ENCODE measurements around the gene PPARGC1A. TPM values are rescaled to one million over a fixed set of nuclear protein-coding genes. Genes with fewer than 3 reads are reported as not detected.

The PPARGC1A gene
- total RNA-seq, 2 donors from 2014 or later = not detected

DNA sequence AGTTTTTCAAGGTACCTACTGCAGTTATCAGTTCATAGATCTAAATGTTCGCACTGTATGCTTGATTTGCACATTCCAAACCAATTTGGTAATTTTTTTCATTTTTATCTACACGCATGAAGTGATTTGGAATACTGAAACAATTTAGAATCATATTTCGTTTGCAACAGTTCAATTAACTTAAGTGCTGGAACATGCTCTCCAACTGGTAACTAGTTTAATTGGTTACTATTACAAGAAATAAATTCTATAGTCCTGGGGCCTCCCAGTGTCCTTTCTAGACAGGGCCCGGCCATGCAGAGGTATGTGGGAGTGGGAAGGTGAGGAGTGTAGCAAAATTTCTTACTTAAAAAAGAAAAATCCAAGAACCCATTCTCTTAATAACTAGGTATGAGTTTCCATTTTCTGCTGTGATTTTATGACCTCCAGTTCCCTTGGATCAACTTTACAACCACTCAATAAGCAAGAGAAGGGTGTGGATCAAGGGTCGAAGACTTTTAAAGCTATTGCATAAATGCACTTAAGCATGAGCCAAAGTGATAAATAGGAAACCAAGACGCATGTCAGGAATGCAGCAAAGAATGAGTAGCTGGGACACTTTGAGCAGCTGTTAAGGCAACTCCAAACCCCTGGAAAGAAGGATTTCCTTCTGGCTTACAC is 106.9 kb downstream of the PPARGC1A start:
- Mint-ChIP-seq H3K4me1 (no peaks in the 10 kb centered on the region), H3K36me3 (ENCODE audit: low read depth) (no peaks in the 10 kb centered on the region), H3K27me3 (no peaks in the 10 kb centered on the region), H3K4me3 (no peak overlapping the region), H3K27ac (no peak overlapping the region)
- ATAC-seq = no peak
- no peaks in the 10 kb centered on the region for H3K9me3 ChIP-seq (ENCODE audit: control insufficient read depth, low read length, poor library complexity, severe bottlenecking)
- DNase-seq = no peak

DNA sequence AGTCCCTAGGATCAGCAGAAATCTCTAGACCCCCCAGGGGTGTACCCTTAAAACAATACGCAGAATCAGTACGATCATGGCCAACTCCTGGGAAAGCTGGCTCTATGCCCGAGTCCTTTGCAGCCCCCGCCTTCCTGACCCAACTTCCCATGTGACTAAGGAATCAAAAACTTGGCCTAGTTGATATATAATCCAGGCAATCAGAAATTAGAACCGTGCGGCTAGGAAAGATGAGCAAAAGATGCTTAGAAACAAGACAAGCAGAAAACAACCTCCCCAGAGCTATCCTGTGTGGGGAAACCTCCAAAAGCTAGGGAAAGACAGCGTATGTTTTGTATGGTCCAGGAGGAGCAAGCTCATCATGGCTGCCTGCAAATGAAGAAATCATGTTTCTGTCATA is 110.0 kb downstream of the PPARGC1A start:
- no peaks in the 10 kb centered on the region for H3K4me1 Mint-ChIP-seq
- no peaks in the 10 kb centered on the region for H3K36me3 Mint-ChIP-seq (ENCODE audit: low read depth)
- no peaks in the 10 kb centered on the region for H3K9me3 ChIP-seq (ENCODE audit: control insufficient read depth, low read length, poor library complexity, severe bottlenecking)
- no peak overlapping the region for H3K4me3 Mint-ChIP-seq
- no peak overlapping the region for H3K27ac Mint-ChIP-seq
- ATAC-seq (no peak), DNase-seq (no peak)
- no peaks in the 10 kb centered on the region for H3K27me3 Mint-ChIP-seq

DNA sequence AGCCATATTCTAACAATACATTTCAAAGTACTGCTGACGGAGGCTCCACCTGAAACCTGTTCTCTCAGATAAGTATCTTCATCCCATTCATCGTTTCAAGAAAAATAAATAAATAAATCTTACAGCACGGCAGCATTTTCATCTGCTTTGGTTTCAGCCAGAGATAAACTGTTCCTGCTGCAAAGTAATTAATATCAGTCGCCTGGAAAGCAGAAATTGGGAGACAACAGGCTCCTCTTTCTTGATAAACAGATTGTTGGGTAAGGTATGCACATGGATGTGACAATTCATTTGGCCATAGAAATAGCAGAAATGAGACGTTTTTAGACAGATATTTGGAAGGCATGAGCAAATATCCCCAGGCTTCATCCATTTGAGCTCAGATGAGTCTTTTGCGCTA is 110.4 kb downstream of the PPARGC1A start:
- no peak for ATAC-seq
- Mint-ChIP-seq H3K27ac (no peak overlapping the region), H3K36me3 (ENCODE audit: low read depth) (no peaks in the 10 kb centered on the region), H3K27me3 (no peaks in the 10 kb centered on the region), H3K4me1 (no peaks in the 10 kb centered on the region), H3K4me3 (no peak overlapping the region)
- no peaks in the 10 kb centered on the region for H3K9me3 ChIP-seq (ENCODE audit: control insufficient read depth, low read length, poor library complexity, severe bottlenecking)
- DNase-seq = no peak

- Mint-ChIP-seq H3K27me3 (no peaks in the 10 kb centered on the region), H3K27ac (no peak overlapping the region), H3K4me3 (no peak overlapping the region), H3K36me3 (ENCODE audit: low read depth) (no peaks in the 10 kb centered on the region), H3K4me1 (no peaks in the 10 kb centered on the region)
- ATAC-seq (no peak), DNase-seq (no peak)
- no peaks in the 10 kb centered on the region for H3K9me3 ChIP-seq (ENCODE audit: control insufficient read depth, low read length, poor library complexity, severe bottlenecking)
These were observed 114.2 kb downstream of the PPARGC1A start for GRCh38 chr4:23775694-23776093.

DNA sequence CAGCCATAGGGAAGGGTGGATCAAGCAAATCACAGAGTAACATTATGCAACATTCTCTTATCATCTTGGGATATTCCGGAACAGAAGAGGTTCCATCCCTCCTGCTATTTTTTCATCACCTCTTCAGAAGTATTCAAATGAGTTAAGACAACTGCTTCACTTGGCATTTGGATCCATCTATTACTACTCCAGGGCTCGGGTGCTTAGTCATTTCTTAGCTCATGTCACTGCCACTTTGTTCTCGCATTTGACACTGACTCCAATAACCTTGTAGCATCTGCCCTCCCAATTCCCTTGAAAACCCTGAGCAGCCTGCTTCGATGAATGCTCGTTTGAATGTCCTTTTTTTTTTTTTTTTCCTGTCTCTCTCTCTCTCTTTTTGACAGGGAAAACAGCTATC is 114.9 kb downstream of the PPARGC1A start:
- Mint-ChIP-seq H3K27ac (no peak overlapping the region), H3K36me3 (ENCODE audit: low read depth) (no peaks in the 10 kb centered on the region), H3K4me1 (no peaks in the 10 kb centered on the region), H3K4me3 (no peak overlapping the region), H3K27me3 (no peaks in the 10 kb centered on the region)
- DNase-seq (no peak), ATAC-seq (no peak)
- H3K9me3 ChIP-seq (ENCODE audit: control insufficient read depth, low read length, poor library complexity, severe bottlenecking) = no peaks in the 10 kb centered on the region

DNA sequence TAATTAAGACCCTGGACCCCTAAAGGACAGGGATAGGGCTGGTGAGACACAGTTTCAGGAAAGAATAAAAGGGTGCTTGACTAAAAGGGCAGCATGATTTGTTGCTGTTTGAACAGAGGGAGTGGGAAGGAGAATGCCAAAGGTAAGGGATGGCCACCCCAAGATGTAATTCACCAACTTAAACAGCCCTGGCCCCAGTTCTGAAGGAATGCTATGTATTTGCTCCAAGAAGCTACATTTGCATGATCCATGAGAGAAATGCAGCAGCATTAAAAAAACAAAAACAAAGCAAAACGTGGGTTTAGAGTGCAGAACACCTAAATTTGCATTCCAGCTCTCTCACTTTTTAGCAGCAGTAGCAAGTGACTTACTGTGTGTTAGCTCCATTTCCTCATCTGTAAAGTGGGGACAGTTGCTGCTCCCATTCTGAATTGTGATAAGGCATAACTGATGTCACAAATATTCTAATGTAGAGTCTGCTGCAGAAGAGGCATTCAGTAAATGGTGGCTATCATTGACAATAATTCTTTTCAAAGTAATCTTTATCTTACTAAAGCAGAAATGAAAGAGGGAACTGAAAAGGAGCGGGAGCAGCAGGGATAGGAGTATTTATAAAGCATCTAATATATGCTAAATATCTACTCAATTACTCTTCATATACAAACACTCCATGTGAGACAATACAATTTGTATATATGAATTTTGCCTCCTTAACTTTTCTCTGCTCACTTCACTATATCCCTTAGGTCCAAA is 115.8 kb downstream of the PPARGC1A start:
- Mint-ChIP-seq H3K36me3 (ENCODE audit: low read depth) (no peaks in the 10 kb centered on the region), H3K27ac (no peak overlapping the region), H3K4me3 (no peak overlapping the region), H3K27me3 (no peaks in the 10 kb centered on the region), H3K4me1 (no peaks in the 10 kb centered on the region)
- H3K9me3 ChIP-seq (ENCODE audit: control insufficient read depth, low read length, poor library complexity, severe bottlenecking) = no peaks in the 10 kb centered on the region
- ATAC-seq (no peak), DNase-seq (no peak)

DNA sequence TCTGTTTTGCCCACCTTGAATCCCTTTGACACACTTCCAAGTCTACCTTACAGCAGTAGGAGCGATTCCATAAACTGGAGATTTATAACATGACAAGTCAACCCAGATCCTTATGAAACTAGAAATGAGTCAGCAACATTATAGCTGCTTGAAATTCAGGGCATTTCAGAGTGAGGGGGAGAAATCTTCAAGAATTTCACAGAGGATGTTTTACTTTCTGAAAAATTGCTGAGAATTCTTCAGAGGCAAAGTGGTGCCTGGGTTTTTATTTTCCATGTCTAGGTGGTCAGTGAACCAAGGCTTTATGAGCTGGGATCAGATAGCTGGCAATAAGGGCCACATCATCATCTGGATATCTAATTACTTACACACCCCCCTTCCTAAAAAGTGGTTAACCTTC is 119.8 kb downstream of the PPARGC1A start:
- DNase-seq (no peak), ATAC-seq (no peak)
- H3K27me3 Mint-ChIP-seq = no peaks in the 10 kb centered on the region
- H3K27ac Mint-ChIP-seq = no peak overlapping the region
- H3K36me3 Mint-ChIP-seq (ENCODE audit: low read depth) = no peaks in the 10 kb centered on the region
- no peak overlapping the region for H3K4me3 Mint-ChIP-seq
- H3K4me1 Mint-ChIP-seq = no peaks in the 10 kb centered on the region
- H3K9me3 ChIP-seq (ENCODE audit: control insufficient read depth, low read length, poor library complexity, severe bottlenecking) = no peaks in the 10 kb centered on the region

GRCh38 chr4:23769406-23769805 is 120.4 kb downstream of the PPARGC1A start:
- no peak for DNase-seq
- Mint-ChIP-seq H3K27ac (no peak overlapping the region), H3K27me3 (no peaks in the 10 kb centered on the region), H3K4me1 (no peaks in the 10 kb centered on the region), H3K4me3 (no peak overlapping the region), H3K36me3 (ENCODE audit: low read depth) (no peaks in the 10 kb centered on the region)
- H3K9me3 ChIP-seq (ENCODE audit: control insufficient read depth, low read length, poor library complexity, severe bottlenecking) = no peaks in the 10 kb centered on the region
- ATAC-seq = no peak

GRCh38 chr4:23768541-23768940 is 121.3 kb downstream of the PPARGC1A start:
- no peaks in the 10 kb centered on the region for H3K9me3 ChIP-seq (ENCODE audit: control insufficient read depth, low read length, poor library complexity, severe bottlenecking)
- H3K4me1 Mint-ChIP-seq = no peaks in the 10 kb centered on the region
- no peaks in the 10 kb centered on the region for H3K27me3 Mint-ChIP-seq
- H3K36me3 Mint-ChIP-seq (ENCODE audit: low read depth) = no peaks in the 10 kb centered on the region
- no peak for DNase-seq
- H3K27ac Mint-ChIP-seq = no peak overlapping the region
- H3K4me3 Mint-ChIP-seq = no peak overlapping the region
- ATAC-seq = no peak

GRCh38 chr4:23766344-23766743 is 123.5 kb downstream of the PPARGC1A start:
- Mint-ChIP-seq H3K4me3 (no peak overlapping the region), H3K4me1 (no peaks in the 10 kb centered on the region), H3K27ac (no peak overlapping the region), H3K36me3 (ENCODE audit: low read depth) (no peaks in the 10 kb centered on the region), H3K27me3 (no peaks in the 10 kb centered on the region)
- no peak for ATAC-seq
- H3K9me3 ChIP-seq (ENCODE audit: control insufficient read depth, low read length, poor library complexity, severe bottlenecking) = no peaks in the 10 kb centered on the region
- DNase-seq = no peak

DNA sequence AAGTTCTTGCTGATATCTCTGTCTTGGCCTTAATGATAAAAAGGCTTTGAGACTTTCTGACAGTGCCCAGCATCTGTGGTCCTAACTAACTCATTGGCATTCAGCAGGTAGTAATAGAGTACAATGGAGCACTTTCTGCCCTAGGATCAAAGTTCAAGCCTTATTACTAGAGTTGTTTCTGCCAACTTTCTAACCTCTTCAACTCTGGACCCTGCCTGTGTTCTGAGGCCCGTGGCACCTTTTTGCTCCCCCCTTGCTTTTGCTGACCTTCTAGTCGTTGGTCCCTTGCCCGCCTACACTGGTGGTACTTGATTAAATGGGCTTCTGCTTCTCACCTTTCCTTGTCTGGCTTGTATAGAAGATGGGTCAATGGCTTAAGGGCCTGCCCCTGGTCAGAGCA is 126.3 kb downstream of the PPARGC1A start:
- no peak for ATAC-seq
- no peaks in the 10 kb centered on the region for H3K4me1 Mint-ChIP-seq
- no peak for DNase-seq
- no peak overlapping the region for H3K27ac Mint-ChIP-seq
- H3K27me3 Mint-ChIP-seq = no peaks in the 10 kb centered on the region
- no peaks in the 10 kb centered on the region for H3K9me3 ChIP-seq (ENCODE audit: control insufficient read depth, low read length, poor library complexity, severe bottlenecking)
- H3K36me3 Mint-ChIP-seq (ENCODE audit: low read depth) = no peaks in the 10 kb centered on the region
- H3K4me3 Mint-ChIP-seq = no peak overlapping the region

- ATAC-seq (no peak), DNase-seq (no peak)
- H3K9me3 ChIP-seq (ENCODE audit: control insufficient read depth, low read length, poor library complexity, severe bottlenecking) = no peaks in the 10 kb centered on the region
- H3K4me3 Mint-ChIP-seq = no peak overlapping the region
- H3K27ac Mint-ChIP-seq = no peak overlapping the region
- H3K27me3 Mint-ChIP-seq = no peaks in the 10 kb centered on the region
- H3K36me3 Mint-ChIP-seq (ENCODE audit: low read depth) = no peaks in the 10 kb centered on the region
- no peaks in the 10 kb centered on the region for H3K4me1 Mint-ChIP-seq
These were observed 127.3 kb downstream of the PPARGC1A start for GRCh38 chr4:23762551-23762950.

DNA sequence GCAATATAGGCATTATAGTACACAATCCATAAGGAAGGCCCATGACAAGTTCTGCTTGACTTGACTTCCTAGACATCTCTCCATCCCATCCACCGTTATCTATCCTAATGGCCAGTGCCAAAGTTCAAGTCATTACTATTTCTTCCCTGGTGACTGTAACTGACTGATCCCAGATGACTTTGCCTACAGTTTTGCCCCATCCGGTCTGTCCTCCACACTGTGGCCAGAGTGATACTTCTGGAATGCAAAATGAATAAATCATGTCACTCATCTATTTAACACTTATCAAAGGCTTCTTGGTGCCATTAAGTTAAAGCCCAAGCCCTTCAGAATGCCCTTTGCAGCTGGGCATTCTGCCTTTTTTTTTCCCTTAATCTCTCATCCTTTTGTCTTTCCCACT is 130.8 kb downstream of the PPARGC1A start:
- no peak for DNase-seq
- no peaks in the 10 kb centered on the region for H3K9me3 ChIP-seq (ENCODE audit: control insufficient read depth, low read length, poor library complexity, severe bottlenecking)
- H3K27ac Mint-ChIP-seq = no peak overlapping the region
- no peak for ATAC-seq
- H3K4me3 Mint-ChIP-seq = no peak overlapping the region
- no peaks in the 10 kb centered on the region for H3K27me3 Mint-ChIP-seq
- H3K36me3 Mint-ChIP-seq (ENCODE audit: low read depth) = no peaks in the 10 kb centered on the region
- no peaks in the 10 kb centered on the region for H3K4me1 Mint-ChIP-seq

DNA sequence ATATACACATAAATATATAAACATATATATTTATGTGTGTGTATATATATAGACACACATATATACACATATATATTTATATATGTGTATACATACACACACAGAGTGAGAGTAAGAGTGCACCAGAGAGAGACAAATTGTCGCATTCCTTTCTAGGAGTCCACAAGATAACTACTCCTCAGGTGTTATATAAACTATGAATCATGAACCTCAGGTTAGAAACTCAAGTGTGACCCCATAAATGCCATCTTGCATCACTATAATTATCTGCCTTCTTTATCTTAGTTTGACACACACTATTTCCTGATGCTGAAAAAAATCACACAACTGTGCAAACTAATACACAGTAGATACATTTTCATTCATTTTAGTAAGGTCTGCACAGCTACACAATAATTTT is 135.2 kb downstream of the PPARGC1A start:
- ATAC-seq = no peak
- no peaks in the 10 kb centered on the region for H3K9me3 ChIP-seq (ENCODE audit: control insufficient read depth, low read length, poor library complexity, severe bottlenecking)
- Mint-ChIP-seq H3K4me1 (no peaks in the 10 kb centered on the region), H3K4me3 (no peak overlapping the region), H3K27me3 (no peaks in the 10 kb centered on the region), H3K27ac (no peak overlapping the region), H3K36me3 (ENCODE audit: low read depth) (no peaks in the 10 kb centered on the region)
- DNase-seq = no peak

Measured in T-helper 17 cell (primary cell).